Medulla oblongata (tissue), 1 donor: ENCODE data around the gene GATA1.

Experiments used
- DNase-seq: peaks from one replicate; pipeline ENCODE4 v3.0.0-alpha.2; 2015; ENCODE audit errors: extremely low spot score

Gene GATA1

GRCh38 chrX:48785186-48785539 is 1.2 kb upstream of the GATA1 start:
- no peak for DNase-seq

GRCh38 chrX:48785540-48786214 is 713 bp upstream of the GATA1 start:
- no peak for DNase-seq

DNA sequence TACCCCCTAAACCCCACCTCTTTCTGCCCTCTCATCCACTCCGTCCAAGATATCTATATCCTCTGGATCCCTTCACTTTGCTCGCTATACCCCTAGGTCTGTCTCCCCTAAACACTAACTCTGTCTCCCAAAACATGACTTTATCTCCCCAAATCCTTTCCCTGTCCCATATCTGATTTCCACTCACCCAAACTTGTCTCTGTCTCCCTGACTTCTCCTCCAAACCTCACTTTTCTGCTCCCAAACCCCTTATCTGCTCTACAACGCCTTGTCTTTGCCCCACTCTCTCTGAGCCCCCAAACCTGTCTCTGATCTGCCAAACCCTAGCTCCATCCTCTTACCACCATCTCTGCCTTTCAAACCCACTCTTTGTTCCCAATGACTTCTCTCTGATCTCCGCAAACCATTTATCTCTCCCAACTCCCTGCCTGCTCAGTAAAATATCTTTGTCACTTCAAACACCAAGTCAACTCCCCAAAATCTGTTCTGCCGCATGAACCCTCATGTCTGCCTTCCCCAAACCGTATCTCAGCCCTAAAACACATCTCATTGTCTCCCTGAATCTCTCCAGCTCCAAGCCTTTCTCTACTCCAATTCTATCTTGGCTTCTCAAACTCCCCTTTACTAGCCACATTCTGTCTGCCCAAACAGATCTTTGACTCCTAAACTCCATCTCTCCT is 575 bp downstream of the GATA1 start:
- no peak for DNase-seq

- no peak for DNase-seq
These were observed 1.4 kb downstream of the GATA1 start for GRCh38 chrX:48787505-48788443.

DNA sequence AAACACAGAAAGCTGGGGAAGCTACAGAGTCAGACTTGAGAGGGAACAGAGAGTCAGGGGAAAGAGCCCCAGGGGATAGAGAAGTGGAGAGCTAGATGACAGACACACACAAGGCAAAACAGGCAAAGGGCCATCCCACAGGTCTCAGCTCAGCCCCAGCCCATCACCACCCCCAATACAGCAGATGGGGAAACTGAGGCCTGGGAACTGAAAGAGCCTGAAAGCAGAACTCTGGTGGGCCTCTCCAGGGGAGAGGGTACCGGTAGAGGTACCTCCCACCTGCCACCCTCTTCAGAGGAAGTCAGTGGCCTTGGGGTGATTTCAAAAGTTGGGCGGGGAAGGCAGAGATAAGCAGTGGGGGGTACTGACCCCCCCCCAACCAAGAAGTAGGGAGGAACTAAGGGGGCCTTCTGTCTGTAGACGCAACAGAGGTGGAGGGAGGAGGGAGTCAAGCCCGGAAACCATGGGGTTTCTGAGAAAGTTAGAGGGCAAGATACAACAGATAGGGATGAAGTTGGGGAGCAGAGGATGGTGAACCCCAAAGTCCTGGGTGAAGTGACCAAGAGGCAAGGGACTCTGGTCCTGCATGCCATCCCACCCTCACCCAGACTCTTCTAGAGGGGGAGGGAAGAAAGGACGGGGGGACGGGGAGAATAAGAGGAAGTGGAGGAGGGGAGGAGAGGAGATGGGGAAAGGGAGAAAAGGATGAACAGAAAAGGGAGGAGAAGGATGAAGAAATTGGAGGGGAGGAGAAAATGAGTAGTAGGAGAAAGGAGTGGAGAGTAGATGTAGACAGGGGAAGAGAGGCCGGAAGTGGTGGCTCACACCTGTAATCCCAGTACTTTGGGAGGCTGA is 3.2 kb downstream of the GATA1 start:
- no peak for DNase-seq

DNA sequence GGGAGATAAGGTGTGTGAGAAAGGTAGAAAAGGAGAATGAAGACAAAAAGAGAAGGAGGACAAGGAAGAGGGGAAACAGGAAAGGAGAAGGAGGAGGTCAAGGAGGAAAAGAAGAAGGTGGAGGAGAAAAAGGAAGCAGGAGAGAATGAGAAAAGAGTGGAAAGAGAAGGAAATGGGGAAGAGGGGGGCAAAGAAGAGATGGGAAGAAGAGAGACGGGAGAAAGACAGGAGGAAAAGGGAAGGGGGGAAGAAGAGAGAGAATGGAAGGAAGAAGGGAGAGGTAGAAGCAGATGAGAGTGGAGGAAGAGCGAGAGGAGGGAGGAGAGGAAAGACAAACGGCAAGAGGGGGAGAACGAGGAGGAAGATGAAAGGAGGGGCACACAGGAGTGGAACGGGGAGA is 4.1 kb downstream of the GATA1 start:
- no peak for DNase-seq

DNA sequence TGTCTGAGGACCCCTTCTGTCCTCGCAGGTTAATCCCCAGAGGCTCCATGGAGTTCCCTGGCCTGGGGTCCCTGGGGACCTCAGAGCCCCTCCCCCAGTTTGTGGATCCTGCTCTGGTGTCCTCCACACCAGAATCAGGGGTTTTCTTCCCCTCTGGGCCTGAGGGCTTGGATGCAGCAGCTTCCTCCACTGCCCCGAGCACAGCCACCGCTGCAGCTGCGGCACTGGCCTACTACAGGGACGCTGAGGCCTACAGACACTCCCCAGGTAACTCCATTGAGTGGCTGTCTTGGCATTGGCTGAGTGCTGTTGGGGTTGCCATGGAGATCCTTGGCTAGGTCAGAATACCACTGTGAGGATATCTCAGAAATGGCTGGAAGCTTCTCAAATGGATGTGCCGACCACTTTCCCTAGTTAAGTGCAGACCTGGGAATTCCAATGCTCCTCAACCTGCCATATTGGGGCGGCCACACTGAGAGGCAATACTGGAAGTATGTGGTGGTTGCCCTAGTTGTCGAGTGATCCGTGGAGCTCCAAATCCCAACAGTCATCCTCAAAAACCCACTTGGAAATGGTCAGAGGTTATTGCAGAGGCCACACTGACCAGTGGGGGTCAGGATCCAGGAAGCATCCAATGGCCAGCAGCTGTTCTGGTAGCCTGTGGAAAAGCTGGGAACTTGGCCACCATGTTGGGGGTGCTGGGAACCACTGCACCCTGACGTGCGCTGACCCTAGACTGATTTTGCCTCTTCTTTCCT is 4.9 kb downstream of the GATA1 start:
- DNase-seq = no peak

DNA sequence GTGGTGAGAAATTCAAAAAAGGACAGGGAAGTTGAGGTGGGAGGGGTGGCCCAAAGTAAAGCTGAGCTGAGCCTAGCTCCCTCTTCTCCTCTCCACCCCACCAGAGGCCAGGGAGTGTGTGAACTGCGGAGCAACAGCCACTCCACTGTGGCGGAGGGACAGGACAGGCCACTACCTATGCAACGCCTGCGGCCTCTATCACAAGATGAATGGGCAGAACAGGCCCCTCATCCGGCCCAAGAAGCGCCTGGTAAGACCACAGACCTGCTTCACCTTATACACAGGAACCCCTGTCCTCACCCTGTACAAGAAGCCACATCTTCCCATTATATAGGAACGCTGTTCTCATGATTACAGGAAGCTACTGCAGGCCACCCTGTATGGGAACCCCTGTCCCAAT is 5.8 kb downstream of the GATA1 start:
- DNase-seq = no peak

GRCh38 chrX:48793935-48794334 is 7.5 kb downstream of the GATA1 start:
- no peak for DNase-seq

DNA sequence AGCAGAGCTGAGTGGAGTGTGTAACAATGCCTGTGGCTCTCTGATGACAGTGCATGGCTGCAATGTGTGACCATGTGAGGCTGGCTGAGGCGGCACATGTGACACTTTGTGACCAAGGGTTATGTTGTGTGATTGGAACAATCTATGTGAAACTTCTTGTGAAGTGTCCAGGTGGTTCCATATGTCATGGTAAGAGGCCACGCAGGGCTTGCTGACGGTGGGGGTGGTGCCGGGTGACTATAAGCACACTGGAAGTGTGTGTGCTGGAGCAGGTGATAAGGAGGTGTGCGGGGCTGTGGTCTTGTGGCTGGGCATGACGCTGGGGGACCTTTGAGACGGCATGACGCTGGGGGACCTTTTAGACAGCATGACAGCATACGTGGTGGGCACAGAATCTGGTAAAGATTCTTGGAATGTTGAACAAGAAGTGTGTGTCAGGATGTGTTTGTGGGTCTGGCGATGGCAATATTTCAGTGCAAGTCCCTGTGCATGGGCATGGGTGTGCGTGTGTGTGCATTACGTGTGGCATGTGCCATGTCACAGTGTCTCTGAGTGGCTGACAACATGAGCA is 8.0 kb downstream of the GATA1 start:
- DNase-seq = no peak

- no peak for DNase-seq
These were observed 8.6 kb downstream of the GATA1 start for GRCh38 chrX:48794911-48795515.

- no peak for DNase-seq
These were observed 11.9 kb downstream of the GATA1 start for GRCh38 chrX:48798318-48798717.

GRCh38 chrX:48800574-48801279 is 14.3 kb downstream of the GATA1 start:
- DNase-seq = no peak

DNA sequence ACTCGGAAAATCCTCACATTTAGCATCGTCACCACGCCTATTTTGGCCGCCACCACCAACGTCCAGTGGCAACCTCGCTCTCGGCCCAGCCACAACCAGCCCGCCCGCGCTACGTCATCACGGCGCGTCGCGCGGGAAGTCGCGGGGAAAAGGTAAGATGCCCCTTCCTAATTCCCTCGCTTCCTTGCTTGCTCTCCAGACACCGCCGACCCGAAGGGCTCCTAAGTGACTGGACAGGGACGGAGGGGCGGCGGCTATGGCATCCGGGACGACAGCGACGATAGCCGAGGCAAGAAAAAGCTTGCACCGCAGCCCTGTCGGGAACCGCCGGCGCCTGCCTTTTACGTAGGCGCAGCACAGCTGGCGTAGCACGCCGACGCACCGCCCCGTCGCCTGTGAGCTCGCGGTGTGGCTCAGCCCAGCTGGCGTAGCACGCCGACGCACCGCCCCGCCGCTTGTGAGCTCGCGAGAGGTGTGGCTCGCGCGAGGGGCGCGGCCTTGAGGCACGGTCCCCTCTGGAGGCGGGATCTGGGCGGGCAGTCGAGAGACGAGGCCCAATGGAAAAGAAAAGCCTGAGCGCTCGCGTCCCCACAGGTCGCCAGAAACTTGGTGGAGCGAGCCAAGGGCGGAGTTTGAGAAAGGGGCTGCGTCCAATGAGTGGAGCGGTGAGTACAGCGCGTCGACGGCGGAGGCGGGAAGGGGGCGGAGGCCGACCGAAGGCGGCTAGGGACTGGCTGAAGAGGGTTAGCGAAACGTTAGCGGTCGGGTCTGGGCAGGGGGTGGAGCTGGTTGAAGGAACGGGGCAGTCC is 15.1 kb downstream of the GATA1 start, which contains the start of gene HDAC6:
Gene HDAC6 (plus strand): TSS at position 788 of the 809 bp plus-strand sequence. CDS start 626 bp downstream, outside the sequence.
- DNase-seq = peak; percentile 98

DNA sequence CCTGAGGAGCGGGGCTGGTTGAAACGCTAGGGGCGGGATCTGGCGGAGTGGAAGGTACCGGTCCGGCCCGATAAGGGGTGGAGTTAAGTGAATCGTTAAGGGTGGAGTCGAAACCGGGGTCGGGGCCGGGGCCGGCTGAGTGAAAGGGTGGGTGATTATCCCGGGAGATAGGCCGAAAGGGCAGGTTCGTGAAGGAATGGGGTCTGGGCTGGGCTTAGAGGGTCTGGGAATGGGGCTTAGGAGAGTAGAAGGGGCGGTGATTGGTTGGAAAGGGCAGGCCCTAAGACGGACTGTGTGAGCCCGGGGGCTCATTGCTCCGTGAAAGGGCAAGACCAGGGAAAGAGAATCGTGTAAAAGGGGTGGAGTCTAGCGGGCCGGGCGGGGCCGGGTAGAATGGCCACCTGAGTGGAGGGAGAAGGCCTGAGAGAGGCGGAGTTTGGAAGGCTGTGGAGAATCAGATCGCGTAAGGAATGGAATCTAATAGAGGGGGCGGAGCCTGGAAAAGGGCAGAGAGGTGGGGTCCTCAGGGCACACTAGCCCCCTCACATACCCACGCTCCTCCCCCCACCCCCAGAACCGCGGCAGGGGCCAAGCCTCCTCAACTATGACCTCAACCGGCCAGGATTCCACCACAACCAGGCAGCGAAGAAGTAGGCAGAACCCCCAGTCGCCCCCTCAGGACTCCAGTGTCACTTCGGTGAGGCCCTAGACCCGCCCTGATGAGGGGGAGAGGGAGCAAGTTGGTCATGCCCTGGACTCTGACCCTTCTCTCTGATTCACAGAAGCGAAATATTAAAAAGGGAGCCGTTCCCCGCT is 15.9 kb downstream of the GATA1 start:
- peak; percentile 49 for DNase-seq

GRCh38 chrX:48802905-48803200 is 16.5 kb downstream of the GATA1 start:
- DNase-seq = no peak

- DNase-seq = no peak
These were observed 19.7 kb downstream of the GATA1 start for GRCh38 chrX:48806081-48806480.

GRCh38 chrX:48813644-48814043 is 27.3 kb downstream of the GATA1 start:
- peak; percentile 15 for DNase-seq
